GM20431 (cell line): ENCODE data around the gene PRXL2A.

Experiments
- in situ Hi-C: fragments of 300-500 bp; cut with MseI, MboI; formaldehyde crosslinking; loops from one replicate; pipeline ENCODE4 v1.15.0; 2020; ENCODE audit warnings: low sequenced_read_pairs; ENCODE audit not compliant: unreplicated experiment

The PRXL2A gene

DNA sequence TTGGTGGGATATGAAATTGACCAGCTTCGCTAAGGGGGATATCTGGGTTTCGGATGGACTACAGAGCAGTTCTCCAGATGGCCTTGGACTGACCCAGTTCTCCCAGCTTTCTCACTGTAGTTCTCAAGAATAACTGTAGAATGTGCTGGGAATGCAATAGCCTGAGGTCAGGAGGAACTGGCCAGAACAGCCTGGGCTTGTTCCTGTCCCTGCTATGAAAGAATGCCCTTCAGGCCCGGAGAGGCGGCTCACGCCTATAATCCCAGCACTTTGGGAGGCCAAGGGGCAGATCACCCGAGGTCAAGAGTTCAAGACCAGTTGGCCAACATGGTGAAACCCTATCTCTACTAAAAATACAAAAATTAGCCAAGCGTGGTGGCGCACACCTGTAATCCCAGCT is 33.5 kb downstream of the PRXL2A start:
- in situ Hi-C loops: loop anchor here (10.0 kb wide), 1 partner anchor 63 kb away; no protein-coding TSS in a partner anchor

DNA sequence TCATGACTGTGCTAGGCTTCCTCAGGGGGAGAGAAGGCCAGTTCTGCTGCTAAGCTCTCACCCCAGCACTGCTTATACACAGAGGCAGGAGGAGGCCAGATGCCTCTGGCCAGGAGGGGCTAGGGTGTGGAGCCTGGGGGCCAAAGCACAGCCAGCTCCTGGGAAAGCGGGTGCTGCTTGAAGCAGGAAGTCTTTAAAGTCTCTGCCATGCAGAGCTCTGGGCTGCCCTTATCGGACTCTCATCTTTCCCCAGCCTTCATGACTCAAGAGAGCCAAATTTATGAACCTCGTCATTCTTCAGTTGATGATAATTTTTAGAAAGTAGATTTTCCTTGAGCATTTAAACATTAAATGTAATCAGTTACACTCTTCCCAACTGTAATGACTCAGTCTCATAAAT is 34.5 kb downstream of the PRXL2A start:
- in situ Hi-C loops: loop anchor here (10.0 kb wide), 1 partner anchor 62 kb away; no protein-coding TSS in a partner anchor

DNA sequence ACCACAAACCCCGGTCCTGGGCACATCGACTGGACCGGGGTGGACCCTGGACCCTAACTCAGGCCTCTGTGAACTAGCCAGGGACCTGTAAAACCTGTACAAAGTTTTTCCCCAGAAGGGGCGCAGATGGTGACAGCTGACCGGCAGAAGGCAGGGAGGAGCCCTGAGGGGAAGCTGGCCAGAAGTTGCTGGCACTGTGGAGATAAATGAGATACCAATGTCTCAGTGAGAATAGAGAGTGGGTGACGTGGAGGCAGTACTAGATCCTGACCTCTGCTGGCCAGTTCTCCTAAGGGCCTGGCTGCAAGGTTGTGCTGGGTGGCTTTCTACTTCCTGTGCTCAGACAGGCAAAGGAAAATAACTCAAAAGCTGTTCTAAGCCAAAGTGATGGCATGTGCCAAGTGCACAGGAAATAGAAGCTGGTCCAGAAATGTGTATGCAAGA is 35.2 kb downstream of the PRXL2A start:
- in situ Hi-C loops: loop anchor here (10.0 kb wide), 1 partner anchor 61 kb away; no protein-coding TSS in a partner anchor

DNA sequence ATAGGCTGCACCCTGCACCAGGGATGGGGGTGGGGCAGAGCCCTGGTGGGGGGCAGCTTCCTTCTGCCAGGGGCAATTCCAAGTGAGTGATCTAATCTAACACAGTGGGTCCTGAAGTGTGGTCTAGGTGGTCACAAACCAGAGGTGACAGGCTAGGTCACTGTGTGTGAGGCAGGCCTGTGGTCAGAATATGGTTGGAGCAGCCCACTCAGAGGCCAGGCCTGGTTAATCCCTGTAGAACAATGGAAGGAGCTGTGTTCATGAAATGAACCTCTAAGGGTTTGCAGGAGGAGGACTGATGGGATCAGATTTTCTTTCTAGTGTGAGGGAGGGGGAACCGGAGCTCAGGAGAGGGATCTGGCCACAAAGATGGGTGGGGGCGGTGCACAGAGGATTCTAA is 35.8 kb downstream of the PRXL2A start:
- in situ Hi-C loops: loop anchor here (10.0 kb wide), 1 partner anchor 61 kb away; no protein-coding TSS in a partner anchor

DNA sequence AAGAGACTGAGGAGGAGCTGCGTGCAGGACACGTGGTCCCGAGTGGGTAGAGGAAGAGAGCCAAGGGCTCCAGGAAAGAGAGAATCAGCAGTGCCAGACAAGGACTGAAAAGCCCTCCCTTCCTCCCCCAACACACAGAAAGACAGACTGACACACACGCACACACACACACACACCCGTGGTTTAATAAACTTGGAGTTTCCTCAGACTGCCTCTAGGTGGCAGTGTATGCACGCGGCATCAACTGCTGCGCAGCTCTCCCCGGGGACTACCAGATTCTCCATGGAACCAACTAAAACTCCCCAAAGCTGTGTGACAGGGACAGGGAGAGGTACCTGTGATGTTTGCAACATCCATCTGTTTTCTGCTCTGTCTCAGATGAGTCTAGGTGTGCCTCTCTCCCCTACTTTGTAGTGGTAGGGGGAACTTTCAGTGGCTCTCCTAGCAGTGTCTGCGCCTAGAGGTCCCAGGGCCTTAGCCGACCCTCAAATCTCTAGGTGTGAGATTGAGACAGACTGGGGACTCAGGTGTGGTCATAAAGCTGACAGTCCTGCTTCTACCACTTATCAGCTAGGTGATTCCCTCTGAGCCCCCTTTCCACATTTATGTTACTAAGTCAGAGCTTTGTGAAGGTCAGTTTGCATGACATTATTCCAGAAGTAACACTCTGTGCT is 36.4 kb downstream of the PRXL2A start:
- in situ Hi-C loops: loop anchor here (10.0 kb wide), 1 partner anchor 60 kb away; no protein-coding TSS in a partner anchor

DNA sequence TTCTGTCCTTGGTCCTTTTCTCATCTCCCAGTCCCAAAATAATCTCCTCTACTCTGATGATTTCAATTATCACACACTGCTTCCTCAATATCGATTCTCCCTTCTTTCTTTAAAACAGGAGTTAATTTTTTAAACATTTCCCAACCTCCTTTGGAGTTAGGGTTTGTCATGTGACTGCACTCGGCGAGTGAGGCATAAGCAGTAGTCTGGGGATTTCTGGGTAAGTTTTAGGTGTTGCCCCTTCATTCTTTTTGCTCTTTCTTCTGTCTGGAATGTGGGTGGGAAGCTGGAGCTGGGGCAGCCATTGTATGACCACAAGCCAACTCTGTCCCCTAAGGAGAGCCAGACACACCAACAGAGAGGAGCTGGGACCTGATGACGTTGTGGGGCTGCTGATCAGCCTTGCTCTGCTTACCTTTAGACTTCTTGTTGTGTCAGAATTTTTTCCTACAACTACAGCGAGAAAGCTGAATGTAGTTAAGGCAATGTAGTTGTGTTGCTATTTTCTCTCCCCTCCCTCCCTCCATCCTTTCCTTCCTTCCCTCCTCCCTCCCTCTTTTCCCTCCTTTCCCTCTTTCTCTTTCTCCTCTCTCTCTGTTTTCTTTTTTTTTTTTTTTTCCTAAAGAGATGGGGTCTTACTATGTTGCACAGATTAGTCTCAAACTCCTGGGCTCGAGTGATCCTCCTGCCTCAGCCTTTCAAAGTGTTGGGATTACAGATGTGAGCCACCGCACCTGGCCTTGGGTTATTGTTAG is 39.3 kb downstream of the PRXL2A start:
- in situ Hi-C loops: loop anchor here (10.0 kb wide), 1 partner anchor 57 kb away; no protein-coding TSS in a partner anchor

DNA sequence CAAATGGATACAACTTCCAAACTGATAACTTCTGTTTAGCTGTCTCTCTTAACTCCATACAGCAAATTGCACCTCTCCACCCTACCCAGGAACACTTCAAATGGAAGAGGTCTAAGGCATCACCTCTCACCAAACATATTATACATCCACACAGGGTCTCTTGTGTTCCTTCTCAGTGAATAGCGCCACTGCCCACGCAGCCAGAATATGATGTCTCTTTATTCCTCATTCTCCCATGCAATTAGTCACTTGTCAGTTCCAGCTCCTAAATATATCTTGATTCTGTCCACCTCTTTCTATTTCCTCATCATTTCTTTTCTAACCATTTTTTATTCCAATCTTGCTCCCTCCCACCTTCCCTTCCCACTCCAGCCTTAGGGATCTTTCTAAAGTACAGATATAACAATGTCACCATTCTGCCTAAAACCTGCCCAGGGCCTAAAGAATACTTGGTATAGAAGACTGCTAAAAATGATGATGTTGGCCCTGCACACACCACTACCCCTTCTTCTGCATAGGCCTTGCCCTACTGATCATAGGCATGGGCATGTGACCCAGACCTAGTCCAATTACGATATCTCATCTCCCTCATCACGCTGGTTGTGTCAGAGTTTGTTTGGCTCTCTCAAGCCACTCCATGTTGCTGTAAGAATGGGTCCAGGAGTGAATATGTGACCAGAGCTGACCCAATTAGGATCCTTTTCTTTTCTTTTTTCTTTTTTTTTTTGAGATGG is 40.0 kb downstream of the PRXL2A start:
- in situ Hi-C loops: loop anchor here (10.0 kb wide), 1 partner anchor 56 kb away; no protein-coding TSS in a partner anchor

DNA sequence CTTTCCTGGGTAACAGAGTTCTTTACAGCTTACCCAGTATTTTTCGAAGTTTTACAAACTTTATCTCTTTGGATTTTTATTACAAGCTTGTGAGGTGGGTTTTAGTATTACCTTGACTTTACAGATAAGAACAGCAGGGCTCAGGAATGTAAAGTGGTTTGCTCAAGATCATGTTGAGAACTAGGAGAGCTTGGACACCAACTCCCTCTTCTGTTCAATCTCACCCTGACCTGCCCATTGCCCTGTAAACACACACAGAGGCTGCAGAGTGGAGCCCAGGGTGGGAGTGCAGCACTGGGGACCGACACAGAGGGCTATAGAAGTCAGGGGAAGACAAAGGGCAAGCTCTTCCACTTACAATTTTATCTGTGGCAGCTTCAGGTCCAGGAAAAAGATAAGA is 41.2 kb downstream of the PRXL2A start:
- in situ Hi-C loops: loop anchor here (10.0 kb wide), 1 partner anchor 55 kb away; no protein-coding TSS in a partner anchor

DNA sequence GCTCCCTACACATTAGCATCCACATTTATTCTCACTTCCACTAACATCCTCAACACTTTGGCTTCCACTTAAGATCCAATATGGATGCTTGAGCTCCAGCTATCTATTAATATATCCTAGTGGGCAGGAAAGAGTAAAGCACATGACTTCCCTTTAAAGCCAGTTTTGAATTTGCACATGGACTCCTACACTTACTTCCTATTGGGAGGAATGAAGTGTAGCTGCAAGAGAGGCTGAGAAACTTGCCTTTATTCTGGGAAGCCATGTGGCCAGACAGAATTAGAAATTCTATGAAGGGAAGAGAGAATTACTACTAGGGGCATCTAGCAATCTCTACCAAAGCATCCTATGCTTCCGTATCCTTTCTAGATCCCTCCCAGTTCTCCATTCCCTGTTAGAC is 42.8 kb downstream of the PRXL2A start:
- in situ Hi-C loops: no loop called here

DNA sequence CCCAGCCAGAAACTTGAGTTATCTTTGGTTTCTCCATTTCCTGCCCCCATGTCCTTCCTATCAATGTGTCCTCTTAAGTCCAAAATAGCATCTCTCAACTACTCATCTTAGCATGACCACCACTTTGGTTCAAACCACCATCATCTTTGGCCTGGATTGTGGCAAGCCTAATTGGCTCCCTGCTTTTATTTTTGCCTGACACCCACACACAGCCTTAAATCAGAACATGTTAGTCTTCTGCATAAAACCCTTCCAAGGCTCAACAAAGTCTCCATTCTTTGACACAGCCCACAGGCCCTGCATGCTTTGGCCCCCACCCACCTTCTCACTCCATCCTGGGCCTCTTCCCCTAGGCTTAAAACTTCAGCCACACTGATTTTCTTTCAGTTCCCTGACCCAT is 43.7 kb downstream of the PRXL2A start:
- in situ Hi-C loops: no loop called here

DNA sequence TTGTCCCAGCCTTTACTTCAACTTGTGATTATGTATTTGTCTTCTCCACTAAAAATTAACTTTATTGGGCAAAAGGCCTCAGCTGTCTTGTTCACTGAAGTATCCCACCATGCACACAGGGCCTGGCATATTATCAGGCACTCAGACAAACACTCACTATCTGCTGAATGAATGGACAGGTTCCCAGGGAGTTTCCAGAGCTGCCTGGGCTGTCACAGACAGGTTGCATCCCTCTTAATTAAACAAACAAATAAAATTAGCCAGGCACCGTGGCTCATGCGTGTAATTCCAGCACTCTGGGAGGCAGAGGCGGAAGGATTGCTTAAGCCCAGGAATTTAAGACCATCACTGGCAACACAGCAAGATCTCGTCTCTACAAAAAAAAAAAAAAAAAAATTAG is 44.3 kb downstream of the PRXL2A start:
- in situ Hi-C loops: no loop called here

DNA sequence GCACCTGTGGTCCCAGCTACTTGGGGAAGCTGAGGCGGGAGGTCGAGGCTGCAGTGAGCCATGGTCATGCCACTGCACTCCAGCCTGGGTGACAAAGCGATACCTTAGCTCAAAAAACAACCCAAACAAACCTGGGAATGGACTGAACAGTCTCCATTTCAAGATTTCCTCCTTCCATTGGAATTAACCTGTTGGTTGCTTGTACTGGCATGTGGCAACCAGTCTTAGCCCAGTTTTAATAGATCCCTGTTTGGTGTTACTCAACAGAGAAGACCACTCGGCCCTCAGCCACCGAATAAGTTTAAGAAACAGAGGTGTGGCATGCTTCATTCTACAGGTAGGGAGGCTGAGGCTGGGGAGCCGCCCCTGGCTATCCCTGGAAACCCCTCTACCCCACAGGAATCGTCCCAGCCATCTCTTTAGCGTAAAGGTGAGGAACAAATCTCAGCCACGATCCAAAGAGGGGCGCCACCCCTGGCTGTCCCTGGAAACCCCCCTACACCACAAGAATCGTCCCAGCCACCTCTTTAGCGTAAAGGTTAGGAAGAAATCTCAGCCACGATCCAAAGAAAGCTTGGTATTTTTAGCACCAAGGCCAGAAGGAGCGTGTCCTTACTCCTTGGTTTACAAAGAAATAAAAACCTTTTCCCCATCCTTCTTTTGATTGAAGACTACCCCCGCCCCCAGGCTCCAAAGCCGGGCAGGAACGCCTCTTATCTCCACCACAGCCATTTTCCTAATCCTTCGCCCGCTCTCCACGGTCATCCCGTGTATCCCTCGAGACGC is 44.9 kb downstream of the PRXL2A start:
- in situ Hi-C loops: no loop called here

DNA sequence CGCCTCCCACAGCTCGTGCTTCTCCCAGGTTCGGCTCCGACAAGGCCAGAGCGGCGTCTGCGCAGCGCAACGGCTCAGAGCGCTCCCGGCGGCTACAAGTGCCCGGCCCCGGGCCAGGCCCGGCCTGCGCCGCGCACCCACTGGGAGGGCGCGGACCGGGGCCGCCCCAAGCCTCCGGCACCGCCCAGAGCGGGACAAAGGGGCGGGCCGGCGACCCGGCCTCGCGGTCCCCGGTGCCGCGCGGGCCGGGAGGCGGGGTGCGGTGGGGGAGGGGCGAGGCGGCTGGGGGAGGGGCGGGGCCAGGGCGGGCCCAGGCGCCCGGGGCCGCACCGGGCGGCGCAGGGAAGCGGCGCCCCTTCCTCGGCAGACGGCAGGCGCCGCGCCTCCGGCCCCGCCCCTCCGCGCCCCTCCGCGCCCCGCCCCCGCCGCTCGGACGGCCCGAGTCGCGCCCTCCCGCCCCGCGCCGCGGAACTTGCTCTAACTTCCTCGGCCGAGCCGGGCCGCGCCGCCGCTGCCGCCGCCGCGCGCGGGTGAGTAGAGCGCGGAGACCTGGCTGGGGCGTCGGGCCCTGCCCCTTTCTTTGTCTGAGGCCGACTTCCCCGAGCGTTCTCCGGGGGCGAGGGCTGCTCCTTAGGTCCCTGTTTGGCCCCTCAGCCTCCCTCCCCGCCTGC is 45.6 kb downstream of the PRXL2A start, which contains the start of gene TSPAN14:
Gene TSPAN14, plus strand, starts transcription at position 469 of the 671 bp plus-strand sequence. CDS start 34,924 bp downstream, outside the sequence.
- in situ Hi-C loops: no loop called here

DNA sequence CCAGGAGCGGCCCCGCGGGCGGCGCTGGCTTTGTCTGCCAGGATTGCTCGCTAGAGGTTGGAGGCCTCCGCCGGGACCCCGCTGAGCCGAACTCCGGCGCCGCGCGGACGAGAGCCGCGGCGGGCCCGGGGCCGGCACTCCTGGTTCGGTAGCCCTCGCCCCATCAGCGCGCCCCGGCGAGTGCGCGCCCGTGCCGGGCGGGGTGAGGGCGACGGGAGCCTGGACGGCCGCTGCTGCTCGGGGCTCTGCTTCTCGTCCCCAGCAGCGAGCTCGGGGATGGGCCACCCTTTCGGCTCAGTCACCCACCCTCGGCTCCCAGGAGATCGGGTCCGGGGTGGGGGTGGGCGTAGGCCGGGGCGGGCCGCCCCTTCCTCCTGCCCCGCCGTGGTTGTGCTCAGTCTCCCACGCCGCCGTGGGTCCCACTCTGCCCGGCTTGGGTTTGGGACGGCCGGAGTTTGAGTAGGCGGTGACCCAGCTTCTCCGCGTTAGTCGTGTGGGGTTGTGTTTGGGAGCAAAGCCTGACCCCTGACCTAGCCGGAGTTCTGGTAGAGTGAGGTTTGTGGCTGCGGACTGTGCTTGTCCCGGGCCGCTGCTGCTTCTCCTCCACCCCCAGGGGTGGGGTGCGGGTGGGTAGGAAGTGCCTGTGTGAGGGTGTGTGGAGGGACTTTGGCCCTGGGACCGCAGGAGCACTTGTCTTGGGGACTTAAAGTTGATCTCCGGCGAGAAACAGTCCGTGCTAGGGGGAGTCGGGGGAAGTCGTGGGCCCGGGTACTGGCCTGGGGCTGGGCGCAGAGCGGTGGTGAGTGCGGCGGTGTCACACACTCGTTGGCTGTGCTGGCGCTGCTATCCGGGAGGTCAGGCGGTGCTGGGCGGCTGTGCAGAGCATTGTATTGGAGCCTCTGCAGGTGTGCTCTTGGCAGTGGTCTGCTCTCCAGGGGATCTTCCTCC is 46.4 kb downstream of the PRXL2A start:
- in situ Hi-C loops: no loop called here

DNA sequence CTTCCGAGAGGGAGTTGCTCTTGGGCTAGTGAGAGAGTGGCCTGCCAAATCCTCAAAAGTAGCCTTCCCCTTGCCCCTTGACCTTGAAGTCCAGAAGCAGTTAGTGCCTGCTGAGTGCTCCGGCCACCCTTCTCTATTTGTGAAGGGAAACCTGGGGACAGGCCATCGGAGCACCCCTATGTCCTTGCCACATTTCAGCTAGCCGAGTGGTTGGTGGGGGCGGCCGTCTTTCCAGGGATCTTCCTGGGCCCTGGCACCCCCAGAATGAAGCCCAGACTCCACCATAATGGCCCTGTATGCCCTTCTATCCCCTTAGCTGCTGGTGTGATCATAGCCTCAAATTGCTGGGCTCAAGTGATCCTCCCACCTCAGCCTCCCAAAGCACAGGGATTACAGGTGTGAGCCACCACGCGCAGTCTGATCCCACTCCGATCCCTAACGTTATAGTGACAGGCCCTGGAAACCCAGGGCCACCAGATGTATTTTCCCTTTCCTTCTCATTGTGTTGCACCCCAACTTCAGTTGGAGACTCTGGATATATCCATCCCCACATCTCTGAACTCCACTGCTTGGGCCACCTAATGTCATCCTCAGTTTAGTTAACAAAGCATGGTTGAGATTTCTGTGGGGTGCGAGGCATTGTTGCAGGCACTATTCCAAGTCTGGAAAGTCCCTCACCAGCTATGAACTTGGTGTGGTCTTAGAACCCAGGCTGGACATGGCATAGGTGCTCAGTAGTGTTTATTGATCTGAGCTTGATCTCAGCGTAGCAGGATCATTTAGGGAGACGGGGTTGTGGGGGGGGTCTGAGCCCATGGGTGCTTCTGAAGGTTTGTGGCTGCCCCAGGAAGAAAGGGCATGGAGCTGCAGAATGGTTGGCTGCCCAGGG is 47.4 kb downstream of the PRXL2A start:
- in situ Hi-C loops: no loop called here

DNA sequence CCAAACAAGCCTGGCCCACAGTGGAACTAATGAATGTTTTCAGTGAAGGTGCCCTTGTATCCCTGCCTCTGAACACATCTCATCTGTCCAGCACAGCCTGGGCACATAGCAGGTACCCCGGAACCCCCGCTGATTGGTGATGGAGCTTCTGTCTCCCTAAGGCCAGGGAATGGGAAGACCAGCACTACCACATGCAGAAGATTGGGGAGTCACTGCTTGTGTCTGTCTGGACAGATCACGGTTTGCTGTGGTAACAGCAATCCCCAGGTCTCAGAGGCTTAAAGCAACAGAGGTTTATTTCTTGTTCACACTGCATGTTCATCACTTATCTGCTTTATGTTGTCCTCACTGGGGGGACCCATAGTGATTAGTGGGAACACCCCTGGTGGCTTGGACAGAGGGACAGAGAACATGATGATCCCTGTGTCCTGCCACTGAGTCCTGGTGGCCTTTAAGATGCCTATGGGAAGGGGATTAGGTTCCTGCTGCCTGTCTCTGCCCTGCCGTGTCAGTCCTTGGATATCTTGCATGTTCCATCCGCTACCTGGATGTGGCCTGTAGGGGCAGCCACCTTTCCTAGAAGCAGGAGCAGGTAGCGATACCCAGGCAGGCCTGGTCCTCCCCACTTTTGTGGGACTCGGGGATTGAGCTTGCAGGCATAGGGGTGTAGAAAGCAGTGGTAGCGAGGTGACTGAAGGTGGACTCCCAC is 49.4 kb downstream of the PRXL2A start:
- in situ Hi-C loops: no loop called here
